ENCODE measurements around the gene CAMTA1. TPM values are rescaled to one million over a fixed set of nuclear protein-coding genes. Genes with fewer than 3 reads are reported as not detected.
"Not testable (repeated sequence)": the region's sequence is repeated elsewhere in the genome, so short reads cannot be mapped to it uniquely, and the experiment has no call there.

The CAMTA1 gene
- total RNA-seq, 2 experiments from 2014 or later, result 45.5 to 45.6 TPM

GRCh38 chr1:7136166-7136953, 351.1 kb downstream of the CAMTA1 start:
- ATAC-seq (ENCODE audit: low read depth) (no peak), DNase-seq (no peak)
- Mint-ChIP-seq H3K36me3 (no peaks in the 10 kb centered on the region), H3K9me3 (no peaks in the 10 kb centered on the region), H3K27me3 (peaks cover 15% of the 10 kb centered on the region), H3K4me1 (no peaks in the 10 kb centered on the region), H3K27ac (no peak overlapping the region), H3K4me3 (no peak overlapping the region)
- POLR2A ChIA-PET, result no interaction called here

GRCh38 chr1:7140251-7140650, 355.0 kb downstream of the CAMTA1 start:
- no peak for ATAC-seq (ENCODE audit: low read depth)
- H3K27me3 Mint-ChIP-seq, result peaks cover 13% of the 10 kb centered on the region
- no peaks in the 10 kb centered on the region for H3K4me1 Mint-ChIP-seq
- no peak for DNase-seq
- POLR2A ChIA-PET, result no interaction called here
- H3K27ac Mint-ChIP-seq, result no peak overlapping the region
- H3K4me3 Mint-ChIP-seq, result no peak overlapping the region
- H3K9me3 Mint-ChIP-seq, result no peaks in the 10 kb centered on the region
- H3K36me3 Mint-ChIP-seq, result no peaks in the 10 kb centered on the region

GRCh38 chr1:7145947-7146346, 360.7 kb downstream of the CAMTA1 start:
- no peak for ATAC-seq (ENCODE audit: low read depth)
- no peak overlapping the region for H3K27ac Mint-ChIP-seq
- no peaks in the 10 kb centered on the region for H3K4me1 Mint-ChIP-seq
- DNase-seq, result no peak
- H3K27me3 Mint-ChIP-seq, result no peaks in the 10 kb centered on the region
- POLR2A ChIA-PET, result no interaction called here
- H3K36me3 Mint-ChIP-seq, result no peaks in the 10 kb centered on the region
- no peaks in the 10 kb centered on the region for H3K9me3 Mint-ChIP-seq
- no peak overlapping the region for H3K4me3 Mint-ChIP-seq

- DNase-seq (no peak), ATAC-seq (ENCODE audit: low read depth) (no peak)
- POLR2A ChIA-PET, result no interaction called here
- no peaks in the 10 kb centered on the region for H3K9me3 Mint-ChIP-seq
- H3K27ac Mint-ChIP-seq, result no peak overlapping the region
- no peaks in the 10 kb centered on the region for H3K4me1 Mint-ChIP-seq
- no peaks in the 10 kb centered on the region for H3K27me3 Mint-ChIP-seq
- no peak overlapping the region for H3K4me3 Mint-ChIP-seq
- no peaks in the 10 kb centered on the region for H3K36me3 Mint-ChIP-seq
These were observed 361.5 kb downstream of the CAMTA1 start for GRCh38 chr1:7146710-7147109.

GRCh38 chr1:7147581-7148282, 362.5 kb downstream of the CAMTA1 start:
- H3K27me3 Mint-ChIP-seq; H3K9me3 Mint-ChIP-seq; H3K36me3 Mint-ChIP-seq; ATAC-seq (ENCODE audit: low read depth); POLR2A ChIA-PET; H3K4me1 Mint-ChIP-seq; H3K4me3 Mint-ChIP-seq; H3K27ac Mint-ChIP-seq; DNase-seq: not testable (repeated sequence)

GRCh38 chr1:7149080-7149838, 364.0 kb downstream of the CAMTA1 start:
- POLR2A ChIA-PET, result no interaction called here
- no peaks in the 10 kb centered on the region for H3K36me3 Mint-ChIP-seq
- DNase-seq, result no peak
- no peaks in the 10 kb centered on the region for H3K9me3 Mint-ChIP-seq
- H3K27me3 Mint-ChIP-seq, result no peaks in the 10 kb centered on the region
- ATAC-seq (ENCODE audit: low read depth), result no peak
- no peak overlapping the region for H3K4me3 Mint-ChIP-seq
- H3K27ac Mint-ChIP-seq, result no peak overlapping the region
- H3K4me1 Mint-ChIP-seq, result no peaks in the 10 kb centered on the region

GRCh38 chr1:7150724-7151280, 365.5 kb downstream of the CAMTA1 start:
- no peaks in the 10 kb centered on the region for H3K4me1 Mint-ChIP-seq
- no peaks in the 10 kb centered on the region for H3K27me3 Mint-ChIP-seq
- ATAC-seq (ENCODE audit: low read depth) (no peak), DNase-seq (no peak)
- H3K4me3 Mint-ChIP-seq, result no peak overlapping the region
- H3K36me3 Mint-ChIP-seq, result no peaks in the 10 kb centered on the region
- POLR2A ChIA-PET, result no interaction called here
- no peak overlapping the region for H3K27ac Mint-ChIP-seq
- H3K9me3 Mint-ChIP-seq, result no peaks in the 10 kb centered on the region

- ATAC-seq (ENCODE audit: low read depth), result no peak
- no peaks in the 10 kb centered on the region for H3K9me3 Mint-ChIP-seq
- no peak overlapping the region for H3K4me3 Mint-ChIP-seq
- POLR2A ChIA-PET, result no interaction called here
- H3K36me3 Mint-ChIP-seq, result no peaks in the 10 kb centered on the region
- no peak overlapping the region for H3K27ac Mint-ChIP-seq
- DNase-seq, result no peak
- H3K27me3 Mint-ChIP-seq, result no peaks in the 10 kb centered on the region
- H3K4me1 Mint-ChIP-seq, result no peaks in the 10 kb centered on the region
These were observed 366.7 kb downstream of the CAMTA1 start for GRCh38 chr1:7151978-7152377.

GRCh38 chr1:7152655-7153054, 367.4 kb downstream of the CAMTA1 start:
- Mint-ChIP-seq H3K27ac (no peak overlapping the region), H3K27me3 (no peaks in the 10 kb centered on the region), H3K36me3 (no peaks in the 10 kb centered on the region), H3K4me1 (peaks cover under 1% of the 10 kb centered on the region), H3K4me3 (no peak overlapping the region), H3K9me3 (no peaks in the 10 kb centered on the region)
- POLR2A ChIA-PET, result no interaction called here
- DNase-seq (no peak), ATAC-seq (ENCODE audit: low read depth) (no peak)

- H3K27me3 Mint-ChIP-seq, result no peaks in the 10 kb centered on the region
- H3K36me3 Mint-ChIP-seq, result no peaks in the 10 kb centered on the region
- POLR2A ChIA-PET, result no interaction called here
- ATAC-seq (ENCODE audit: low read depth) (no peak), DNase-seq (no peak)
- H3K9me3 Mint-ChIP-seq, result no peaks in the 10 kb centered on the region
- H3K4me1 Mint-ChIP-seq, result peaks cover 1% of the 10 kb centered on the region
- no peak overlapping the region for H3K27ac Mint-ChIP-seq
- H3K4me3 Mint-ChIP-seq, result no peak overlapping the region
These were observed 368.2 kb downstream of the CAMTA1 start for GRCh38 chr1:7153464-7153863.

- DNase-seq, result no peak
- Mint-ChIP-seq H3K36me3 (no peaks in the 10 kb centered on the region), H3K27ac (no peak overlapping the region), H3K9me3 (peaks cover 6% of the 10 kb centered on the region), H3K4me3 (no peak overlapping the region), H3K4me1 (peaks cover 1% of the 10 kb centered on the region), H3K27me3 (no peaks in the 10 kb centered on the region)
- POLR2A ChIA-PET, result no interaction called here
- no peak for ATAC-seq (ENCODE audit: low read depth)
These were observed 374.0 kb downstream of the CAMTA1 start for GRCh38 chr1:7159116-7159781.

- POLR2A ChIA-PET; H3K36me3 Mint-ChIP-seq; H3K9me3 Mint-ChIP-seq; DNase-seq; H3K27ac Mint-ChIP-seq; H3K4me3 Mint-ChIP-seq; H3K4me1 Mint-ChIP-seq; ATAC-seq (ENCODE audit: low read depth): not testable (repeated sequence)
- H3K27me3 Mint-ChIP-seq, result peaks cover 34% of the 10 kb centered on the region
These were observed 383.3 kb downstream of the CAMTA1 start for GRCh38 chr1:7168554-7168953.

GRCh38 chr1:7171168-7171567, 385.9 kb downstream of the CAMTA1 start:
- ATAC-seq (ENCODE audit: low read depth) (no peak), DNase-seq (no peak)
- H3K4me3 Mint-ChIP-seq, result no peak overlapping the region
- peaks cover 30% of the 10 kb centered on the region for H3K27me3 Mint-ChIP-seq
- H3K36me3 Mint-ChIP-seq, result no peaks in the 10 kb centered on the region
- H3K9me3 Mint-ChIP-seq, result no peaks in the 10 kb centered on the region
- no peak overlapping the region for H3K27ac Mint-ChIP-seq
- H3K4me1 Mint-ChIP-seq, result no peaks in the 10 kb centered on the region
- POLR2A ChIA-PET, result no interaction called here
